ENCODE data around the gene CEP131.

CEP131 gene

GRCh38 chr17:81251709-81252301, 29.0 kb upstream of the CEP131 start:
- no peak for TF ChIP-seq SIN3A (IDR thresholded peaks at IDR 0.05; ENCODE audit: borderline replicate concordance, insufficient read depth, low read length)
- no peak for TF ChIP-seq POLR2AphosphoS5 (IDR thresholded peaks at IDR 0.05; ENCODE audit: low read depth, low read length)
- no peak for TF ChIP-seq FOXP2 (optimal IDR thresholded peaks at IDR 0.05; ENCODE audit: borderline replicate concordance, extremely low read depth, extremely low read length, insufficient read depth)
- no peak for TF ChIP-seq REST (IDR thresholded peaks at IDR 0.05; ENCODE audit: insufficient read depth in 1 of 2, low read depth in 2 of 2, low read length in 2 of 2)
- TF ChIP-seq TAF1 (IDR thresholded peaks at IDR 0.05; ENCODE audit: borderline replicate concordance, insufficient read depth, low read length), result no peak

GRCh38 chr17:81251094-81251708, 28.4 kb upstream of the CEP131 start:
- TF ChIP-seq SIN3A (IDR thresholded peaks at IDR 0.05; ENCODE audit: borderline replicate concordance, insufficient read depth, low read length) (no peak), POLR2AphosphoS5 (IDR thresholded peaks at IDR 0.05; ENCODE audit: low read depth, low read length) (no peak), FOXP2 (optimal IDR thresholded peaks at IDR 0.05; ENCODE audit: borderline replicate concordance, extremely low read depth, extremely low read length, insufficient read depth) (no peak), REST (IDR thresholded peaks at IDR 0.05; ENCODE audit: insufficient read depth in 1 of 2, low read depth in 2 of 2, low read length in 2 of 2) (no peak)

DNA sequence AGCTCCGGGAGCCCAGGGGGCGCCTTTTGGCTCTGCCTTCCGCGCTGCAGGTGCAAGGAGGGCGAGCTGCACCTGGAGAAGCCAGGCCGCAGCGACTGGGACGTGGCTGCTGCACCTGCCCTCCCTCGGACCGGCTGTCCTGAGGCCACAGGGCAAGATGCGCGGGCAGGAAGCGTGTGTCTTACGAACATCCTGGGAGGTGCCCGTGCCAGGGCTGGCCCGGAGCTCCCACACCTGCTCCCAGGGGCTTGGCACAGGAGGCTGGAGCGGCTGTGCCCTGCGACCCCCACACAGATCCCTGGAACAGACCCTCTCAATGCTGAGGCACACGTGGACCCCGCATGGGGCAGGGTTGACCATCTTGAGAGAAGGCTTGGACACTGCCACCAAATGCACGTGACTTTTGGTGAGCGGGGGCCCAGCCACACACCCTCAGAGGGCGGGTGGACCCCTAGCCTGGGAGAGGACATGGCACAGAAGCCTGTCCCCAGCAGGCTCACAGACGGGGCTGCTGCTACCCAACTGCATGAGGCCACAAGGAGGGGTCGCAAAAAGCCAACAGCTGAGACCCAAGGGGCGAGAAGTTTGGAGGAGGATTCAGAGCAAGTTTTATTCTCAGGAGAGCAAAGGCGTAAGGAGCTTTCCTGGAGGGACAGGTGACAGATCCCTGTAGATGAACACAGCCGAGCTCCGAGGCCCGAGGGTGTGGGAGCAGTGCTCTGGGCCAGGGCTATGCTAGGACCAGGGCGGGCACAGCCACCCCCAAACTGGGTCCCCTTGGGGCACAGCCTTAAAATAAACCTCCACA, 27.7 kb upstream of the CEP131 start:
- TF ChIP-seq SIN3A (IDR thresholded peaks at IDR 0.05; ENCODE audit: borderline replicate concordance, insufficient read depth, low read length), result no peak
- no peak for TF ChIP-seq FOXP2 (optimal IDR thresholded peaks at IDR 0.05; ENCODE audit: borderline replicate concordance, extremely low read depth, extremely low read length, insufficient read depth)
- no peak for TF ChIP-seq REST (IDR thresholded peaks at IDR 0.05; ENCODE audit: insufficient read depth in 1 of 2, low read depth in 2 of 2, low read length in 2 of 2)
- no peak for TF ChIP-seq TAF1 (IDR thresholded peaks at IDR 0.05; ENCODE audit: borderline replicate concordance, insufficient read depth, low read length)
- no peak for TF ChIP-seq POLR2AphosphoS5 (IDR thresholded peaks at IDR 0.05; ENCODE audit: low read depth, low read length)

DNA sequence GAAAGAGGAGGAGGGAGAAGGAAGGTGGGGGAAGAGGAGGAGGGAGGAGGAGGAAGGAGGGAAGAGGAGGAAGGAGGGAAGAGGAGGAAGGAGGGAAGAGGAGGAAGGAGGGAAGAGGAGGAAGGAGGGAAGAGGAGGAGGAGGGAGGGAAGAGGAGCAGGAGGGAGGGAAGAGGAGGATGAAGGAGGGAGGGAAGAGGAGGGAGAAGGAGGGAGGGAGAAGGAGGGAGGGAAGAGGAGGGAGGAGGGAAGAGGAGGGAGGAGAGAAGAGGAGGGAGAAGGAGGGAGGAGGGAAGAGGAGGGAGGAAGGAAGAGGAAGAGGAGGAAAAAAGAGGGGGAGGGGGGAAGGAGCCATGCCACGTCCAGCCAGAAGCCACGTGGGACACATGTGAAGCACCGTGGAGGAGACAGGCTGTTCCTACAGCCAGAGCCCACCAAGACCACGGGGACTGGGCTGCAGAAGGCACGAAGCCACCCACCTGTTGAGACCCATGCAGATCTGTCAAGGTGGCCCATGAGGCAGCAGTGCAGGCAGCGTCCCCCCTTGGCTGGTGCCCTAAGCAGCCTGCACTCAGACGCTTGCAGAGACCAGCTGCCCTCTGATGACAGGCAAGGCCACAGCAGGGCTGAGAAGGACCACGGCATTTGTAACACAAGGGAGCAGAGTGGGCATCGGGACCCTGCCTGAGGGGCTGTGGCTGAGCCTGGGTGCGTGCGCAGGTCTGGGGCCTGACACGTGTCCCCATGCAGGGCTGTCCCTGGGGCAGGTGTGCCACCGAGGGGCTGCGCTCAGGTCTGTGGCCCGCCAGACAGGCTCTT, 26.7 kb upstream of the CEP131 start:
- TF ChIP-seq SIN3A (IDR thresholded peaks at IDR 0.05; ENCODE audit: borderline replicate concordance, insufficient read depth, low read length) (no peak), POLR2AphosphoS5 (IDR thresholded peaks at IDR 0.05; ENCODE audit: low read depth, low read length) (no peak), FOXP2 (optimal IDR thresholded peaks at IDR 0.05; ENCODE audit: borderline replicate concordance, extremely low read depth, extremely low read length, insufficient read depth) (no peak), REST (IDR thresholded peaks at IDR 0.05; ENCODE audit: insufficient read depth in 1 of 2, low read depth in 2 of 2, low read length in 2 of 2) (no peak), TAF1 (IDR thresholded peaks at IDR 0.05; ENCODE audit: borderline replicate concordance, insufficient read depth, low read length) (no peak)

Measured in PFSK-1 (cell line).